Peyer's patch (tissue), 4 donors: ENCODE measurements around the gene TMTC2.

Experiments
- CTCF ChIP-seq, 6 experiments: fragments of 450-650 bp in 4 of 6; fragments of 200-600 bp in 2 of 6; sonication (generic) in 1 of 6; IDR thresholded peaks; one replicate each; pipeline ENCODE4 v1.5.1; 2017 to 2019; ENCODE audit warnings: antibody characterized with exemption in 6 of 6, mild to moderate bottlenecking in 3 of 6, moderate library complexity in 1 of 6
- POLR2A ChIP-seq, 2 donors: fragments of 450-650 bp; IDR thresholded peaks; one replicate each; pipeline ENCODE4 v1.5.1; 2017; ENCODE audit warnings: antibody characterized with exemption in 2 of 2, mild to moderate bottlenecking in 2 of 2, moderate library complexity in 2 of 2

- no peak for TF ChIP-seq CTCF (IDR thresholded peaks at IDR 0.05)
- TF ChIP-seq POLR2A (IDR thresholded peaks at IDR 0.05): no peak
Measured at GRCh38 chr12:83110424-83110823, 423.7 kb downstream of the TMTC2 start.
